Endothelial cell of umbilical vein (primary cell): ENCODE data around the gene FAM180A. TPM values are rescaled to one million over a fixed set of nuclear protein-coding genes. Genes with fewer than 3 reads are reported as not detected.

Experiments used
- BruUV-seq: library from RNA; stranded (reverse); fragments of 400-500 nt; replicated peaks from 2 replicates; lab custom pipeline; 2021; lab: Mats Ljungman, UMichigan
- CTCF ChIA-PET: fragments of 300-600, 350-600 bp; sonication (Branson Sonifier 250); formaldehyde crosslinking; loops from one replicate; lab custom pipeline; 2021; ENCODE audit warnings: antibody characterized with exemption, inconsistent platforms; lab: Charles Lee
- POLR2A ChIA-PET: fragments of 300-600, 350-600 bp; sonication (Branson Sonifier 250); formaldehyde crosslinking; loops from one replicate; lab custom pipeline; 2021; ENCODE audit warnings: antibody characterized with exemption, inconsistent platforms; lab: Charles Lee
- DNase-seq: peaks from one replicate; pipeline ENCODE4 v3.0.0-alpha.2; 2011; ENCODE audit warnings: low read depth, low spot score
- FAIRE-seq: peaks from 2 replicates; lab custom pipeline; 2011; peaks lifted over from hg19 to GRCh38; lab: Jason Lieb, UNC
- H2AFZ ChIP-seq: 2 replicates; pipeline ENCODE4 v1.6.0; 2012; ENCODE audit warnings: low read depth, low read length, control low read depth, inconsistent platforms
- H3K27ac ChIP-seq: 2 replicates; pipeline ENCODE4 v1.5.1; 2011; ENCODE audit warnings: low read depth, mild to moderate bottlenecking, control low read depth, low read length, moderate library complexity; ENCODE audit not compliant: insufficient read depth
- H3K27me3 ChIP-seq, 2 experiments: 2 replicates each; pipeline versions ENCODE4 v1.6.0 to v1.6.1; 2011; ENCODE audit warnings: low read length in 2 of 2, mixed read lengths in 1 of 2; ENCODE audit not compliant: control insufficient read depth in 2 of 2, insufficient read depth in 2 of 2
- H3K36me3 ChIP-seq, 2 experiments: 2 replicates in 1 of 2; 3 replicates in 1 of 2; pipeline ENCODE4 v1.5.1; 2011; ENCODE audit warnings: low read length in 2 of 2, mild to moderate bottlenecking in 1 of 2, moderate library complexity in 1 of 2; ENCODE audit not compliant: control insufficient read depth in 2 of 2, insufficient read depth in 2 of 2; ENCODE audit errors: extremely low read depth in 1 of 2
- H3K4me1 ChIP-seq: 3 replicates; pipeline ENCODE4 v1.5.1; 2011; ENCODE audit warnings: mild to moderate bottlenecking, low read length; ENCODE audit not compliant: control insufficient read depth, insufficient read depth; ENCODE audit errors: extremely low read depth
- H3K4me2 ChIP-seq: 2 replicates; pipeline ENCODE4 v1.6.1; 2011; ENCODE audit warnings: low read length, control low read depth, mixed read lengths; ENCODE audit not compliant: insufficient read depth
- H3K4me3 ChIP-seq, 3 experiments: fragments of 200-600 bp in 1 of 3; sonication (generic), shearing (Covaris generic) in 1 of 3; replicated peaks in 1 of 3; 2 replicates each; pipeline ENCODE4 v1.5.1; 2011 to 2016; ENCODE audit warnings: control low read depth in 3 of 3, low read length in 3 of 3, mild to moderate bottlenecking in 2 of 3, inconsistent platforms in 1 of 3, low read depth in 1 of 3, moderate library complexity in 1 of 3; ENCODE audit not compliant: insufficient read depth in 1 of 3
- H3K79me2 ChIP-seq: 2 replicates; pipeline ENCODE4 v1.6.0; 2012; ENCODE audit warnings: low read length, inconsistent platforms; ENCODE audit not compliant: control insufficient read depth, insufficient read depth
- H3K9ac ChIP-seq: replicated peaks from 2 replicates; pipeline ENCODE3; 2011; ENCODE audit warnings: low read length, control low read depth; ENCODE audit not compliant: insufficient read depth; ENCODE audit errors: extremely low read depth
- H3K9me1 ChIP-seq: replicated peaks from 3 replicates; pipeline ENCODE4 v1.6.0; 2011; ENCODE audit warnings: mild to moderate bottlenecking, low read length; ENCODE audit not compliant: control insufficient read depth, insufficient read depth; ENCODE audit errors: extremely low read depth
- H3K9me3 ChIP-seq: replicated peaks from 2 replicates; pipeline ENCODE4 v1.5.1; 2012; ENCODE audit warnings: low read length, inconsistent platforms; ENCODE audit not compliant: control insufficient read depth, insufficient read depth
- H4K20me1 ChIP-seq: replicated peaks from 2 replicates; pipeline ENCODE3; 2011; ENCODE audit warnings: mild to moderate bottlenecking, low read length; ENCODE audit not compliant: control insufficient read depth, insufficient read depth; ENCODE audit errors: extremely low read depth
- CTCF ChIP-seq, 2 donors: IDR thresholded peaks; 1 replicate in 1 of 2; 2 replicates in 1 of 2; pipeline ENCODE4 v1.5.1; 2011; ENCODE audit warnings: low read length in 2 of 2, mild to moderate bottlenecking in 2 of 2, moderate library complexity in 2 of 2, control low read depth in 1 of 2, inconsistent platforms in 1 of 2, low read depth in 1 of 2; ENCODE audit not compliant: insufficient read depth in 1 of 2; ENCODE audit errors: extremely low read depth in 1 of 2
- EZH2 ChIP-seq: IDR thresholded peaks from 2 replicates; pipeline ENCODE4 v1.6.1; 2012; ENCODE audit warnings: borderline replicate concordance, low read depth, mild to moderate bottlenecking, moderate library complexity, low read length, inconsistent platforms; ENCODE audit not compliant: severe bottlenecking
- FOS ChIP-seq: IDR thresholded peaks from 2 replicates; pipeline ENCODE4 v1.6.1; 2011; ENCODE audit warnings: mild to moderate bottlenecking, low read length, moderate library complexity, borderline replicate concordance; ENCODE audit not compliant: insufficient read depth
- GATA2 ChIP-seq: IDR thresholded peaks from 2 replicates; pipeline ENCODE4 v1.7.0; 2011; ENCODE audit warnings: low read depth, mild to moderate bottlenecking, moderate library complexity, mixed read lengths, low read length; ENCODE audit not compliant: insufficient read length, insufficient read depth
- JUN ChIP-seq: IDR thresholded peaks from 2 replicates; pipeline ENCODE4 v1.6.1; 2011; ENCODE audit warnings: borderline replicate concordance, low read depth; ENCODE audit not compliant: insufficient read length, insufficient read depth
- MAX ChIP-seq: IDR thresholded peaks from 2 replicates; pipeline ENCODE4 v1.6.1; 2011; ENCODE audit not compliant: insufficient read depth, insufficient read length
- MYC ChIP-seq: IDR thresholded peaks from one replicate; pipeline ENCODE4 v1.6.1; 2011; ENCODE audit warnings: mild to moderate bottlenecking, low read depth, low read length
- POLR2A ChIP-seq: IDR thresholded peaks from 2 replicates; pipeline ENCODE4 v1.6.1; 2012; ENCODE audit warnings: low read depth, mild to moderate bottlenecking, control low read depth, low read length
- POLR2AphosphoS5 ChIP-seq: IDR thresholded peaks from 2 replicates; pipeline ENCODE4 v1.6.1; 2012; ENCODE audit warnings: low read depth, mild to moderate bottlenecking, control low read depth, low read length, moderate library complexity; ENCODE audit not compliant: insufficient read depth
- dilution Hi-C: fragments of 300-500 bp; cut with MboI; formaldehyde crosslinking; loops from one replicate; pipeline ENCODE4 v1.15.0; 2019; ENCODE audit warnings: low sequenced_read_pairs; ENCODE audit not compliant: extremely low pct_ligation_motif_present
- intact Hi-C: fragments of 100-400 bp; cut with micrococcal nuclease; formaldehyde crosslinking; loops from one replicate; pipeline ENCODE4 v1.10.0; 2022
- polyA plus RNA-seq, 4 experiments: library from polyadenylated mRNA; depleted of rRNA in 3 of 4; stranded (reverse) in 3 of 4; unstranded in 1 of 4; fragments of >200 nt; gene quantifications; 2 replicates each; pipeline versions ENCODE4 v1.2.1 to v1.2.3, GENCODE V29; 2011 to 2012; ENCODE audit warnings: missing spikeins in 1 of 4
- total RNA-seq: library from RNA; stranded (reverse); gene quantifications from 2 replicates; pipeline ENCODE4 v1.2.3, GENCODE V29; 2021

FAM180A gene
- total and polyA plus RNA-seq, 2 donors (not counting 3 experiments of a cell fraction or from before 2014, with no cell fraction given) = not detected

DNA sequence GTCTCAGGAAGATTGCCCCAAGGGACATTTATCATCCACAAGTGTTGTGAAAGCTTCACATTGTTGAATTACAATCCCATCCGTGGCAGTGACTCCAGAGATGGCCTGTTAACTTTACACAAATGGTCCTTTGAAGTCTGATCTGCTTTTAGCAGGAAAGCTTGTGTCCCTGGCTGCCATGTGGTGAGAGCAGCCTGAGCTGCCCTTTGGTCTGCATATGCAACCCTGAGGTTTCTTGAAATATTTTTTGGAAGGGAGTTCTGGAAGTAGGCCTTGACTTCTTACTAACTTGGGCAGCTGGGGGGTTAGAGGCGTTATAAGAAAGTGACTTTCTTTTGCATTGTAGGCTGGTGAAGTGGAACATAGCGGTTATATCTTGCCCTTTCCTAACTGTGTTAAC, 41.3 kb upstream of the FAM180A start:
- no peaks in the 10 kb centered on the region for H3K4me1 ChIP-seq
- POLR2A ChIA-PET = no interaction called here
- no peaks in the 10 kb centered on the region for H3K9me3 ChIP-seq
- TF ChIP-seq GATA2 = no peak
- no peak for TF ChIP-seq FOS
- TF ChIP-seq MAX = no peak
- no peak for TF ChIP-seq JUN
- no peak for TF ChIP-seq POLR2A
- no peak overlapping the region for H2AFZ ChIP-seq
- no TSS peak for BruUV-seq
- no peak for DNase-seq
- intact Hi-C loops = no loop called here
- no peaks in the 10 kb centered on the region for H3K79me2 ChIP-seq
- CTCF ChIA-PET = interaction anchor here (1.3 kb wide), 1 partner anchor 117 kb away, joined by 7 read pairs; no protein-coding TSS in a partner anchor
- no peaks in the 10 kb centered on the region for H3K36me3 ChIP-seq
- no peak overlapping the region for H3K27ac ChIP-seq
- no peaks in the 10 kb centered on the region for H3K9me1 ChIP-seq
- dilution Hi-C loops = no loop called here
- H3K9ac ChIP-seq = no peak overlapping the region
- H3K4me2 ChIP-seq = no peak overlapping the region
- FAIRE-seq = no peak
- no peaks in the 10 kb centered on the region for H4K20me1 ChIP-seq
- no peak overlapping the region for H3K4me3 ChIP-seq
- H3K27me3 ChIP-seq = no peaks in the 10 kb centered on the region

GRCh38 chr7:135789431-135789830, 40.8 kb upstream of the FAM180A start:
- ChIA-PET CTCF (no interaction called here), POLR2A (no interaction called here)
- Histone ChIP-seq H3K4me1 (no peaks in the 10 kb centered on the region), H3K9me3 (no peaks in the 10 kb centered on the region), H3K9ac (no peak overlapping the region), H3K4me2 (no peak overlapping the region), H3K4me3 (no peak overlapping the region), H3K27me3 (no peaks in the 10 kb centered on the region), H3K36me3 (no peaks in the 10 kb centered on the region), H3K27ac (no peak overlapping the region), H2AFZ (no peak overlapping the region), H3K9me1 (no peaks in the 10 kb centered on the region), H4K20me1 (no peaks in the 10 kb centered on the region), H3K79me2 (no peaks in the 10 kb centered on the region)
- no peak for DNase-seq
- no TSS peak for BruUV-seq
- intact Hi-C loops = no loop called here
- no peak for FAIRE-seq
- TF ChIP-seq EZH2 (no peak), MYC (no peak), POLR2A (no peak), JUN (no peak), CTCF (IDR thresholded peaks at IDR 0.05; ENCODE audit: extremely low read depth in 1 of 2, insufficient read depth in 1 of 2, low read depth in 1 of 2, low read length in 2 of 2) (no peak), GATA2 (no peak), POLR2AphosphoS5 (no peak), FOS (no peak), MAX (no peak)
- dilution Hi-C loops = no loop called here
